Measurements from ENCODE around the gene TRIM51G.
"Not testable (repeated sequence)": the region's sequence is repeated elsewhere in the genome, so short reads cannot be mapped to it uniquely, and the experiment has no call there.

TRIM51G gene

GRCh38 chr11:48945796-48946195 lies 37.9 kb downstream of the TRIM51G start:
- H3K18ac ChIP-seq (ENCODE audit: low read depth in 1 of 2, low read length in 2 of 2); H3K27me3 ChIP-seq (ENCODE audit: control insufficient read depth in 1 of 2, insufficient read depth in 1 of 2, low read length in 2 of 2); H2BK120ac ChIP-seq (ENCODE audit: low read depth, low read length); H3K4me3 ChIP-seq (ENCODE audit: insufficient read depth in 1 of 2, low read depth in 1 of 2, low read length in 2 of 2); H2BK5ac ChIP-seq (ENCODE audit: low read depth, low read length, poor library complexity, severe bottlenecking); H2BK12ac ChIP-seq (ENCODE audit: low read length in 2 of 2); H3K9ac ChIP-seq (ENCODE audit: low read length); H2BK15ac ChIP-seq (ENCODE audit: low read depth, poor library complexity, severe bottlenecking); H4K91ac ChIP-seq (ENCODE audit: low read length); H3K23ac ChIP-seq (ENCODE audit: low read length in 2 of 2); DNase-seq; H3K27ac ChIP-seq (ENCODE audit: low read length, poor library complexity, severe bottlenecking); H3K79me1 ChIP-seq (replicated peaks; ENCODE audit: low read length, poor library complexity, severe bottlenecking); H2AK5ac ChIP-seq (ENCODE audit: low read length, severe bottlenecking); H3K4me1 ChIP-seq (ENCODE audit: control insufficient read depth, insufficient read depth, low read depth, low read length); H3K14ac ChIP-seq (ENCODE audit: low read length in 2 of 2); H2AFZ ChIP-seq (ENCODE audit: low read depth, low read length); H4K8ac ChIP-seq (ENCODE audit: low read length); H3K4me2 ChIP-seq (ENCODE audit: low read length, poor library complexity, severe bottlenecking); H3K4ac ChIP-seq (ENCODE audit: low read depth in 1 of 2, low read length in 2 of 2); H3K36me3 ChIP-seq (ENCODE audit: control insufficient read depth in 1 of 2, insufficient read depth in 2 of 2, low read depth in 1 of 2, low read length in 2 of 2); H3K9me3 ChIP-seq (ENCODE audit: control insufficient read depth, low read length): not testable (repeated sequence)
- 66% methylated on average over 7 of the region's 7 CpGs for WGBS
